ENCODE data around the gene DCAF8L2.
"Not testable (repeated sequence)": the region's sequence is repeated elsewhere in the genome, so short reads cannot be mapped to it uniquely, and the experiment has no call there.

Gene DCAF8L2

GRCh38 chrX:27680726-27681125 lies 90.6 kb downstream of the DCAF8L2 start:
- no peak for DNase-seq

DNA sequence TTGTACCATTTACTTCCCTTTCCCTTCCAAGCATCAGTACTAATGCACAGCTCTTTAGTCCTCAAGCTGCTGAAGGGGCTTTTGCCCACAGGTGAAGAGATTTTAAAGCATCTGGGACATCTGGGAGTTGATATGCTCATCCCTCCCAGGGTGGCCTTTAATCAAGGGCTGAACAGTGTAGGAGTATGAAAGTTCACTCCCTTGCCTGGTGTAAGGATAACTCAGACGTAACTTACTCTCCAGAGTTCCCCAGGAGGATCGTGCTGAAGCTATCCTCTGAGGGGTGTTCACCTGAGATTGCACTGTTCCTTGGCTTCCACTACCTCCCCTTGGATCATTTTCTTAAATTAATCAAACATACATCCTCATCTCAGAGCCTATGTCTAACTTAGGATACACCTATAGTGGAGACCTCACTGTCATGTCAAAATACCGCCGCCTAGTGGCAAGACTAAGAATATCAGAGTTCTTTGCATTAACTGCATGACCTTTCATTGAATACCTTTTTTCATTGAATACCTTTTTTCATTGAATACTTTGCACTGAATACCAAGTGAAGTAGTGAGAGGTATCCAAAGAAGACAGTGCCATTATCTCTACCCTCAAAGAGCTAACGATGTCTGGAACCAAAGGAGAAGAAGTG lies 93.5 kb downstream of the DCAF8L2 start:
- peak in 2 of 3 donors; percentile 1 to 13 for DNase-seq

DNA sequence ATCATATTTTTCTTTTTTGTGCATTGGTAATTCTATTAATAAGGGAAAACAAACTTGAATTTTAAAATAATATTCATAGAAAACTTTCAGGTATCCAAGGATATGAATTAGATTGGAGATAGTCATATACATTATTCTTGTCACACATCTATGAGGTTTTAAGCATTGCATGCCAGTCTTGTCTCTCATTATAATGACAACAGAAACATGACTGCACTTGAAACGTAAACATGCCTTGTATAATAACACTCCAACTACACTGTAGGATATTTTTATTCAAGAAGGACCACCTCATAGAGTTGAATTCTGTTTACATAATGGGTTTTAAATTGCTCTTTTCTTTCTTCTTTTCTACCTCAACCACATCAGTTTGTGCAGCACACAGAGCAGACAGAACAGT lies 104.5 kb downstream of the DCAF8L2 start:
- DNase-seq: no peak

DNA sequence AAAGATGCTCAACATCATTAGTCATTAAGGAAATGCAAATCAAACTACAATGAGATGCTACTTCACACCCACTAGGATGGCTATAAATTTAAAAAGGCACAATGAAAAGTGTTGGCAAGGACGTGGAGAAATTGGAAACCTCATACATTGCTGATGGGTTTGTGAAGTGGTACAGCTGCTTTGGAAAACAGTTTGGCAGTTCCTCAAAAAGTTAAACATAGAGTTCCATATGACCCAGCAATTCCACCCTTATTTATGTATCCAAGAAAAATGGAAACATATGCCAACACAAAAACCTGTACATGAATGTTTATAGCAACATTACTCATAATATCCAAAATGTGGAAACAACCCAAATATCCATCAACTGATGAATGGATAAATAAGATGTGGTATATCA lies 116.4 kb downstream of the DCAF8L2 start:
- DNase-seq: no peak

DNA sequence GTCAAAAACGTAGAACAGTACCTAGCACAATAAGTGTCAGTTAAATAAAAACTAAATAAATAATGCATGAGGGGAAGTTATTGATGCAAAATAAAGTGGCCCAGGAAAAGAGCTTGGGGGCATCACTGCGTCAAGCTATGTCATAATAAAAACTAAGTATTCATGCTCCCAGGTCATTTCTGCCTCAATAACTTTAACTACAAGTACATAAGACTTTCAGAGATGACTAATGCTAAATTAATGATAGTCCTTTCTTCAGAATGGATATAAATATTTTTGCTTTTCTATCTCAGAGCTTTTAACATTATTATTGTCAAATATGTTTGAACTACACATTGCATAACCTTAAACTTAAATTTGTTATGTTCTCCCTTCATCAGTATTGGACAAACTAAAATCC lies 125.5 kb downstream of the DCAF8L2 start:
- no peak for DNase-seq

DNA sequence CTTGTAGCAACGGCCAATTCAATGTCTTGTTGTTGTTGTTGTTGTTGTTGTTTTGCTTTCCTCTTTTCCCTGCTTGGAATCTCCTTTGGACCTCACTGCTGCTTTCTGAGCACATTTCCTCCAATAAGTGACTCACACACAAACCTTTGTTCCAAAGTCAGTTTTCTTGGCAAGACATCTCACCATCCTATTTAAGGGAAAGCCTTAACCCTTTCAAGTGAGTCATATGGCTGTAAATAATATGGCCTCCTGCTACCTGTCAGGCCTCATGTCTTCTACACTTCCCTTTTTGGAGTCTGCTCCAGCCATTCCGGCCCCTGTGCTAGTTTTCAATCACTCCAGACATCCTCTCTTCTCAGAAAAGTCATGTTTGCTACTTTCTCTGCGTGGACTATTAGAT lies 138.1 kb downstream of the DCAF8L2 start:
- no peak for DNase-seq

GRCh38 chrX:27731962-27732361 lies 141.8 kb downstream of the DCAF8L2 start:
- no peak for DNase-seq

GRCh38 chrX:27735914-27736313 lies 145.8 kb downstream of the DCAF8L2 start:
- no peak for DNase-seq

GRCh38 chrX:27740933-27741332 lies 150.8 kb downstream of the DCAF8L2 start:
- DNase-seq: no peak

DNA sequence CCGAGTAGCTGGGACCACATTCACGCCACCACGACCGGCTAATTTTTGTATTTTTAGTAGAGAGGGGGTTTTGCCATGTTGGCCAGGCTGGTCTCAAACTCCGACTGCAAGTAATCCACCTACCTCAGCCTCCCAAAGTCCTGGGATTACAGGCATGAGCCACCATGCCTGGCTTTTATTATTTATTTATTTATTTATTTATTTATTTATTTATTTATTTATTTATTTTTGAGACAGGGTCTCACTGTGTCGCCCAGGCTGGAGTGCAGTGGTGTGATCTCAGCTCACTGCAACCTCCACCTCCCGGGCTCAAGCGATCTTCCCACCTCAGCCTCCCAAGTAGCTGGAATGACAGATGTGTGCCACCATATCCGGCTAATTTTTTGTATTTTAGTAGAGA lies 153.4 kb downstream of the DCAF8L2 start:
- DNase-seq: not testable (repeated sequence)

GRCh38 chrX:27746516-27746915 lies 156.4 kb downstream of the DCAF8L2 start:
- no peak for DNase-seq

DNA sequence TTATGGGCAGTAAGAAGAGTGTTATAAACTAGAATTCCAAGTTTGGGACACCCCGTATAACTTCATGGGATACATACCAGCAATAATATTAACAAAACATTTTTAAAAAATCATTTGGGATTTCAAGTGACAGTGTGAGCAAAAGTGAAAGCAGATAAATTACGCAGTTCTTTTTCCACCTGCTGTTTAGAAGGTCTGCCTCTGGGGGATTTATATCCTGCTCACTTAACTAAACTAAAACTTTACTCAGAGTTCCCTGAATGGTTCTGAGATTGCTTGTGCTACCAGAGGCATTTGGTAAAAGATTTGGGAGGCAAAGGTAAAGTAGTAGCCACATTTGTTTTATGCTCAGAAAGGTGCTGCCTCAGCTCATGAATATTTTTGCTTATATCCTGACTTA lies 160.2 kb downstream of the DCAF8L2 start:
- DNase-seq: not testable (repeated sequence)

DNA sequence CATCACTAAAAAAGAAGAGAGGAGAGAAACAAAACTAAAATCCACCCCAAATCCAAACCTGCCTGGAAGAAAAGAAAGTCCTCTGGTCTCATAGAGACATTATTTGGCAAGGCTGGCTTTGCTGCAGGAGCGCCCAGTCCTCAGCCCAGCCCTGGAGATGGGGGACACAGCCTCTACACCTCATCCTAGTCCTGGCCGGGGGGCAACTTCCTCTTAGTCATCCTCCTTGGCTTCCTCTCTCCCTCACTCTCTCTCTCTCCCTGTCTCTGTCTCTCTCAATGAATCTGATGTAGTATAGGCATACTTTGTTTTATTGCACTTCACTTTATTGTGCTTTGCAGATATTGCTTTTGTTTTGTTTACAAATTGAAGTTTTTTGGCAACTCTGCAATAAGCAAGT lies 161.8 kb downstream of the DCAF8L2 start:
- DNase-seq: no peak

GRCh38 chrX:27765718-27766117 lies 175.6 kb downstream of the DCAF8L2 start:
- no peak for DNase-seq

DNA sequence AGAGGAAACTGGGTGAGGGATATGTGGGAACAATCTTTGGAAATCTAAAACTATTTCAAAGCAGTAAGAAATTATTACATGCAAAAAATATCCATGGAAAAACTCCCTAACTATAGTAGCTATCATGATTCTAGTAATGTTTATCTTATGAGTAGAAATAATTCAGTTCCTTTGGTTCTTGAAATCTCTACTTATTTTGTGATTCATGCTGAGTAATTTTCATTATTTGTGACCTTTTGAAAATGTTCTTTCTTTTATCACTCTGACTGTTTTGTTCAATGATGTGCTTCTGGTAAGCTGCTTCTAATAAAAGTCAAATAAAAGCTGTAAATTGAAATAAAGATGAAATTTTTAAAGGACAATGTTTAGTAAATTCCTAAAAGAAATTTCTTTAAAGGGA lies 177.2 kb downstream of the DCAF8L2 start:
- DNase-seq: no peak

DNA sequence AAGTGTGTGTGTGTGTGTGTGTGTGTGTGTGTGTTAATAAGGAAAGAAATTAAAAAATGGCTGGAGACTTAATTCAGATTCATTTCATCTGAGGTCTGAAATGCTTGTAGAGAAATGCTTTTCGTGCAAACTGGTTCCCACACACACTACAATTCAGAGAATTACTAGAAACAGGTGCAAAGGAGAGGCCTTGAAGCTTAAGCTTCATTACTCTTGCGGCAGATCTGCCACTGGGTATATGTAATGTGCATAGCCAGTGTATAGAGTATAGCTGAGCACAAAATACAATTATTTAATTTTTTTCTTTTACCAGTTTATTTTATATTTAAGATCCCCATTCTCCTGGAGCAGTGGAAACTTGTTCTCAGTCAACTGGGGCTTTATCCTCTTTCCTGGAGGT lies 185.8 kb downstream of the DCAF8L2 start:
- no peak for DNase-seq

DNA sequence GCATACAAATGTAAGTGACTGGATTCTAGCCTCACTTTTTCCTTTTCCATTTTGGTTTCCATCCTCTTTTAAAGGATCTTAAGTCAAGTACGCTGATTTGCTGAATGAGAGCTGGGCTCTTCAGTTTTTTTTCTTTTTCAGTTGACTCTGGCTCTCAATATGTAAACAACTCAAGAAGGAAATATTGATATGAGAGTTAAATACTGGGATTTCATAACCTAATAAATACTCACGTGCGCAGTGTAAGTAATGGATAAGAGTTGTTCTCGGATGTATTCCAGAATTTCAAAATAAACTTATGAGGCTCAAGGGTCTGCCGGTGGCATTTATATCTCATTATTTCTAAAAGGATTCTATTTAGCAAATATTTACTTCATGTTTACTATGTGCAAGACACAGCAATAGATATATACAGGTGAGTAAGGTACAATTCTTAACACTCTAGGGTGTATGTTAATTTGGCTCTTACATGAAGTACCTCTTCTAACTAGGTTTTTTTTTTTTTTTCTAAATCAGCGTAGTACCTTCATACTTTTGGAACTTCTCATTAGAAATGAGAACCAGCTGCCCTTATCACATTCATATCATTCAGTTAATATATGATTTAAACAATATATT lies 206.6 kb downstream of the DCAF8L2 start:
- DNase-seq: no peak

- no peak for DNase-seq
Measured at GRCh38 chrX:27797575-27797974, 207.4 kb downstream of the DCAF8L2 start.

Measured in suppressor macrophage treated with lipopolysaccharide for 1 hour (primary cell).